Measurements from ENCODE around the gene TINAGL1. TPM values are rescaled to one million over a fixed set of nuclear protein-coding genes. Genes with fewer than 3 reads are reported as not detected.

The TINAGL1 gene
- total and polyA plus RNA-seq, 7 donors, result 28.5 to 59.6 (median 52.5) TPM

DNA sequence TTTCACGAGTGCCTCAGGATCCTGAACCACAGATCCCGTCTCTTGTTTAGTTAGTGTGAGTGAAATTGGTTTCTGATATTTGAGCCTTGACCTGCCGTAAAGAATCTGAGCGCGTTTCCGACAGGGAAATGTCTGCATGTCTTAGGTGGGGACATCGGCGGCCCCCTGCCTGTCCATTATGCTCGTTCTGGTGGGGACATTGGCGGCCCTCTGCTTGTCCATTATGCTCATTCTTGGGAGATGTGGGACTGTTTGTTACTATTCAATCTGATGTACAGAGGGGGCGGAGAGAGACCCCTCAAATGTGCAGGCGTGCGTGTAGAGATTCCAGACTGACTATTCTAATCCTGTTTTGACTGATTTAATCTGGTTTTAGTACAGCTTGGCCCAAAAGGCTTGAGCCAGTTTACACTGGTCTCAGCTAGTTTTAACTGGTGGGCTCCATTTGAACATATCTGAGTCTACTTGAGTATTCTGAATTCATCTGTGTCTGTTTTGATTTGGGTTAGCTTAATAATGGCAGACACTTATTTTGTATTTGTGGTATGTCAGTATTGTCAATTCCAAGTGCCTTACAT lies 6.6 kb upstream of the TINAGL1 start:
- ATAC-seq (no peak), DNase-seq (no peak)
- H3K4me3 ChIP-seq, result no peak overlapping the region
- no peaks in the 10 kb centered on the region for H3K9me3 ChIP-seq
- peaks cover 8% of the 10 kb centered on the region for H3K4me1 ChIP-seq
- H3K27ac ChIP-seq, result no peak overlapping the region
- no peaks in the 10 kb centered on the region for H3K27me3 ChIP-seq (ENCODE audit: insufficient read depth in 3 of 3, low read length in 2 of 3)
- WGBS, 3 donors, result 69 to 82% (median 72%) methylated on average over 13 of the region's 13 CpGs
- intact Hi-C loops (cut with DNase I), result loop anchor here (5.0 to 10.0 kb wide), 2 partner anchors 38 to 215 kb away; no protein-coding TSS in a partner anchor
- TF ChIP-seq, protein P1, sequence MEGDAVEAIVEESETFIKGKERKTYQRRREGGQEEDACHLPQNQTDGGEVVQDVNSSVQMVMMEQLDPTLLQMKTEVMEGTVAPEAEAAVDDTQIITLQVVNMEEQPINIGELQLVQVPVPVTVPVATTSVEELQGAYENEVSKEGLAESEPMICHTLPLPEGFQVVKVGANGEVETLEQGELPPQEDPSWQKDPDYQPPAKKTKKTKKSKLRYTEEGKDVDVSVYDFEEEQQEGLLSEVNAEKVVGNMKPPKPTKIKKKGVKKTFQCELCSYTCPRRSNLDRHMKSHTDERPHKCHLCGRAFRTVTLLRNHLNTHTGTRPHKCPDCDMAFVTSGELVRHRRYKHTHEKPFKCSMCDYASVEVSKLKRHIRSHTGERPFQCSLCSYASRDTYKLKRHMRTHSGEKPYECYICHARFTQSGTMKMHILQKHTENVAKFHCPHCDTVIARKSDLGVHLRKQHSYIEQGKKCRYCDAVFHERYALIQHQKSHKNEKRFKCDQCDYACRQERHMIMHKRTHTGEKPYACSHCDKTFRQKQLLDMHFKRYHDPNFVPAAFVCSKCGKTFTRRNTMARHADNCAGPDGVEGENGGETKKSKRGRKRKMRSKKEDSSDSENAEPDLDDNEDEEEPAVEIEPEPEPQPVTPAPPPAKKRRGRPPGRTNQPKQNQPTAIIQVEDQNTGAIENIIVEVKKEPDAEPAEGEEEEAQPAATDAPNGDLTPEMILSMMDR (IDR thresholded peaks at IDR 0.05), result no peak
- H3K36me3 ChIP-seq (ENCODE audit: insufficient read depth in 1 of 2, low read depth in 1 of 2), result no peaks in the 10 kb centered on the region

DNA sequence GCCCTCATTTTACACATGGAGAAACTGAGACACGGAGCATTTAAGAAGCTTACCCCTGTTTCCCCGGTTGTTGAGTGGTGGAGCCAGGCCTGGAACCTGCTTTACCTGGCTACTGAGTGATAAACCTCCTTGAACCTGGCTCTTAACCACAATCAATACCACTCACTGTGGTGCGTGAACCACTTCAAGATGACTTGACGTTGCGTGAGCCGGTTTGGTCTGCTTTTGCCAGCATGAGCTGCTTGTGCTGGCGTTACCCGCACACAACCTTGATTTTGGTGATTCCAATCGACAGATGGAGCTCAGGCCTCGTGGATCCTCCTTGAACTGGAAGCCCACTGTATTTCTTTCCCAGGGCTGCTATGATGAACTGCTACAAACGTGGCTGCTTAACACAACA lies 6.1 kb upstream of the TINAGL1 start:
- intact Hi-C loops (cut with DNase I), result no loop called here
- H3K4me3 ChIP-seq, result no peak overlapping the region
- no peaks in the 10 kb centered on the region for H3K9me3 ChIP-seq
- DNase-seq, result no peak
- H3K36me3 ChIP-seq (ENCODE audit: insufficient read depth in 1 of 2, low read depth in 1 of 2), result no peaks in the 10 kb centered on the region
- no peak for ATAC-seq
- H3K27me3 ChIP-seq (ENCODE audit: insufficient read depth in 3 of 3, low read length in 2 of 3), result no peaks in the 10 kb centered on the region
- TF ChIP-seq, protein P1 (IDR thresholded peaks at IDR 0.05), result no peak
- H3K27ac ChIP-seq, result no peak overlapping the region
- 95 to 96% (median 96%) methylated on average over 11 of the region's 11 CpGs for WGBS, 3 donors
- peaks cover 8% of the 10 kb centered on the region for H3K4me1 ChIP-seq

DNA sequence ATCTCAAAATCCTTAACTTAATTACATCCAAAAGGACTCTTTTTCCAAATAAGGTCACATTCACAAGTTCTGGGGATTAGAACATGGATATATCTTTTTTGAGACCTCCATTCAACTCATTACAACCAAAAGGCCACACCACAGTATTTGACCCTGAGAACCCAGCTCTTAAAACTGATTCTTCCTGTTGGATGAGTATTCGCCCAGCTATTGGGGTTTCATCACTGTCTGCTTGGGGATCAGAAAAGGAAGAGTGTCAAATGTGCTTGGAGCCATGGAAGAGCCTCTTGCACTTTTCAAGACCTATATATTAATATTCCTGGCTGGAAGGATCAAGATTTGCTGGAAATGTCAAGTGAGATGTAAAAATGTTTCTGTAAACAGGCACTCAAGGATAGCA lies 5.4 kb upstream of the TINAGL1 start:
- TF ChIP-seq, protein P1 (IDR thresholded peaks at IDR 0.05), result no peak
- no peak for DNase-seq
- H3K27ac ChIP-seq, result no peak overlapping the region
- no peak overlapping the region for H3K4me3 ChIP-seq
- peaks cover 0 to 4% (median 2%) of the 10 kb centered on the region in 3 donors for H3K27me3 ChIP-seq (ENCODE audit: insufficient read depth in 3 of 3, low read length in 2 of 3)
- no peaks in the 10 kb centered on the region for H3K36me3 ChIP-seq (ENCODE audit: insufficient read depth in 1 of 2, low read depth in 1 of 2)
- 89 to 100% (median 98%) methylated on average over 1 of the region's 1 CpG for WGBS, 3 donors
- ATAC-seq, result no peak
- H3K9me3 ChIP-seq, result no peaks in the 10 kb centered on the region
- H3K4me1 ChIP-seq, result peaks cover 8% of the 10 kb centered on the region
- intact Hi-C loops (cut with DNase I), result no loop called here

DNA sequence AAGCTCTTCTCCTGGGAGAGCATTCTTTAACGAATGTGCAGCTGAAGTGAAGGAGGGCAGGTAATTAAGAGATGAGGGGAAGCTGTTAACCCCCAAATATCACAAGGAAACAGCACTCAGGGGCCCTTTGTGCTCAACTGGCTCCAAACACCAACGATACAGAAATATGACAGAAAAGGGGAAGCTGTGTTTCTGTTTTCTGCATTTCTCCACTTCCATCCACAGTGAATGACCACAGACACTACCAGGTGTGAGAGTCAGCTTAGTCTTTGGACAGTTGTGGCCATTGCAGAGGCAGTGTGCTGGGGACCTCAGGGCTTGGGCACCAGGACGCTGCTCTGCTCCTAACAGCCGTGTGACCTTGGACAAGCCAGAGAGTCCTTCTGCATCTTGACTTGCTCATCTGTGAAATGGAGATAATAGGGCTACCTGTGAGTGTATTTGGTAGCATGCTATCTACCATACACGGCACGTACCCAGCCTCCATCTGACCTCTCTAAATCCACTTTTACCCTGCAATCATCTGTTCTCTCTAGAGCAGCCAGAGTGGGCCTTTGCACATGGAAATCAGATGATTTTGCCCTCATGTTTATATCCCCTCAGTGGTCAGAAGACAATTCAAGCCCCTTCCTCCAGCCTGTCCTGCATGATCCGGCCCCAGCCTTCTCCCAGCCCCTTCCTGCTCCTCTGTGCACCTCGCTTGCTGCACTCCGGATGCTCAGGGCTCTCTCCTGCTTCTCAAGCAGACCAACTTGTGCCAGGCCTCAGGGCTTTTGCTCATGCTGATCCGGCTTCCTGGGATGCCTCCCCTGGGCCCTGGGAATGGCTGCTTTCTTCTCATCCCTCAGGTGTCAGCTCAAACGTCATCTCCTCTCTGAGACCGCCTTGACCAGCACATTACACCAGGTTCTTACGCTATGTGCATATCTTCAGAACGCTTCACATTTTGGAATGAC lies 4.7 kb upstream of the TINAGL1 start:
- Histone ChIP-seq H3K27me3 (ENCODE audit: insufficient read depth in 3 of 3, low read length in 2 of 3) (peaks cover 0 to 9% (median 2%) of the 10 kb centered on the region in 3 donors), H3K36me3 (ENCODE audit: insufficient read depth in 1 of 2, low read depth in 1 of 2) (no peaks in the 10 kb centered on the region), H3K9me3 (no peaks in the 10 kb centered on the region), H3K4me1 (peaks cover 8% of the 10 kb centered on the region), H3K4me3 (no peak overlapping the region), H3K27ac (no peak overlapping the region)
- TF ChIP-seq, protein P1 (IDR thresholded peaks at IDR 0.05), result no peak
- intact Hi-C loops (cut with DNase I), result no loop called here
- ATAC-seq (no peak), DNase-seq (no peak)
- WGBS, 3 donors, result 87 to 88% (median 88%) methylated on average over 14 of the region's 14 CpGs

All from psoas muscle (tissue), 8 donors.